ENCODE results near the gene FNBP1L. TPM values are rescaled to one million over a fixed set of nuclear protein-coding genes. Genes with fewer than 3 reads are reported as not detected.

Gene FNBP1L
- total and polyA plus RNA-seq, 2 of the 8 experiments (the other 6 are each of a cell fraction or from before 2014, with no cell fraction given) = 48.9 to 95.9 TPM

DNA sequence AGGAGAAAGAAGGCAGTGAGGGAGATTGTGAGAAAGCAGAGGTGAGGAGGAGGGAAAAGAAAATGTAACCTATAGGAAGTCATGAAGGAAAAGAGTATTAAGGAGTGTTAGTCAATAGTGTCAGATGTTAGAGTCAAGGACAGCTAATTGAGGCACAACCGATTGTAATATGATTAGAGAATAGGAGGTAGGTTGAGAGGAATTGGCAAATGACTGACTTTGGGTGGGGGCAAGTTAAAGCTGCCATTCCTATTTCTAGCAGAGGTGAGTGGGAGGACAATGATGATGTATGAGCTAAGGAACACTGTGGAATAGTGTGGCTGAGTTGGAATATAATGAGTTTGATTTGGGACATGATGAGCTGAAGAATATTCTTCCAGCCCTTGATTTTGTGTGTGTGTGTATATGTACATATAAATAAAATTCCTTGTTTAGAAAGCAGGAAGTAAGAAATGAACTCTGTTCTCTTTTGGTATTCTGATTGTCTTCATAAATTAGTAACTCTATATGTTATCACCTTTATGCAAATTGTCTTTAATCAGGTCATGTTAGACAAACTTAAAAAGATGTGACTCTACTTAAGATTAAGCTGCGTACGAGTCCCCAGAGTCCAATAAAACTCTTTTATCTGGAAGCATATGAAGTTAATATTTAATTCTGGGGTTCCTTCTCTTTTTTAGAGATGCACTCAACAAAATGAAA, 98.4 kb downstream of the FNBP1L start:
- Histone ChIP-seq H4K8ac (ENCODE audit: extremely low read depth, insufficient read depth, low read length) (no peak overlapping the region), H2BK120ac (replicated peaks; ENCODE audit: low read depth, low read length) (no peak overlapping the region), H3K79me1 (ENCODE audit: low read depth, low read length) (no peaks in the 10 kb centered on the region; the same call in 1 of the 2 replicates), H3K4me2 (ENCODE audit: insufficient read depth in 1 of 2, low read depth in 2 of 2, low read length in 2 of 2) (no peak overlapping the region), H4K5ac (ENCODE audit: insufficient read length, low read depth, low read length) (no peak overlapping the region), H2AK5ac (ENCODE audit: low read depth, low read length) (no peak overlapping the region), H4K91ac (replicated peaks; ENCODE audit: insufficient read length, low read length) (no peak overlapping the region), H3K14ac (ENCODE audit: insufficient read length) (no peak overlapping the region), H3K4me3 (ENCODE audit: extremely low read depth in 1 of 4, insufficient read depth in 2 of 4, low read depth in 3 of 4, low read length in 4 of 4) (no peak overlapping the region), H3K18ac (ENCODE audit: extremely low read depth, low read length) (no peak overlapping the region), H4K20me1 (replicated peaks in 1 of 2; ENCODE audit: control insufficient read depth in 1 of 2, insufficient read depth in 2 of 2, low read length in 2 of 2) (peaks cover 2% of the 10 kb centered on the region in 2 experiments), H2AFZ (ENCODE audit: low read length) (no peak overlapping the region), H3K27ac (ENCODE audit: low read depth, low read length) (no peak overlapping the region), H3K27me3 (replicated peaks in 1 of 4; ENCODE audit: control insufficient read depth in 3 of 4, extremely low read depth in 1 of 4, insufficient read depth in 3 of 4, low read length in 3 of 4) (no peaks in the 10 kb centered on the region), H3K9ac (replicated peaks in 1 of 4; ENCODE audit: extremely low read depth in 1 of 4, low read depth in 3 of 4, low read length in 3 of 4) (no peak overlapping the region), H3K79me2 (ENCODE audit: control insufficient read depth in 1 of 2, insufficient read depth in 2 of 2, low read length in 2 of 2) (no peaks in the 10 kb centered on the region), H2BK15ac (ENCODE audit: low read length) (no peak overlapping the region), H3K23me2 (ENCODE audit: low read depth, low read length) (no peaks in the 10 kb centered on the region), H2BK5ac (ENCODE audit: low read depth, low read length) (no peak overlapping the region), H3K36me3 (ENCODE audit: control insufficient read depth in 2 of 4, insufficient read depth in 4 of 4, low read length in 3 of 4) (peaks cover 2 to 73% (median 35%) of the 10 kb centered on the region in 4 experiments), H3K23ac (ENCODE audit: insufficient read length) (no peak overlapping the region), H3K56ac (replicated peaks; ENCODE audit: insufficient read length, low read depth, low read length) (no peak overlapping the region), H3K9me3 (ENCODE audit: insufficient read depth in 2 of 2, low read depth in 1 of 2, low read length in 1 of 2) (no peaks in the 10 kb centered on the region), H3K4me1 (replicated peaks in 1 of 4; ENCODE audit: control insufficient read depth in 3 of 4, insufficient read depth in 4 of 4, low read length in 3 of 4) (no peaks in the 10 kb centered on the region), H3K4ac (replicated peaks; ENCODE audit: insufficient read length, low read depth, low read length) (no peak overlapping the region), H2BK12ac (ENCODE audit: low read depth, low read length) (no peak overlapping the region), H2BK20ac (ENCODE audit: low read length) (no peak overlapping the region)
- FAIRE-seq (no peak), DNase-seq (ENCODE audit: low read depth in 1 of 2, low spot score in 2 of 2) (no peak)
- POLR2A ChIA-PET (ENCODE audit: partially characterized antibody) = interaction anchor here (1.2 kb wide), 1 partner anchor 8 kb away, joined by 3 read pairs; no protein-coding TSS in a partner anchor
- TF ChIP-seq YY1 (IDR thresholded peaks at IDR 0.05; ENCODE audit: low read depth, low read length) = no peak
- TF ChIP-seq, protein P1, sequence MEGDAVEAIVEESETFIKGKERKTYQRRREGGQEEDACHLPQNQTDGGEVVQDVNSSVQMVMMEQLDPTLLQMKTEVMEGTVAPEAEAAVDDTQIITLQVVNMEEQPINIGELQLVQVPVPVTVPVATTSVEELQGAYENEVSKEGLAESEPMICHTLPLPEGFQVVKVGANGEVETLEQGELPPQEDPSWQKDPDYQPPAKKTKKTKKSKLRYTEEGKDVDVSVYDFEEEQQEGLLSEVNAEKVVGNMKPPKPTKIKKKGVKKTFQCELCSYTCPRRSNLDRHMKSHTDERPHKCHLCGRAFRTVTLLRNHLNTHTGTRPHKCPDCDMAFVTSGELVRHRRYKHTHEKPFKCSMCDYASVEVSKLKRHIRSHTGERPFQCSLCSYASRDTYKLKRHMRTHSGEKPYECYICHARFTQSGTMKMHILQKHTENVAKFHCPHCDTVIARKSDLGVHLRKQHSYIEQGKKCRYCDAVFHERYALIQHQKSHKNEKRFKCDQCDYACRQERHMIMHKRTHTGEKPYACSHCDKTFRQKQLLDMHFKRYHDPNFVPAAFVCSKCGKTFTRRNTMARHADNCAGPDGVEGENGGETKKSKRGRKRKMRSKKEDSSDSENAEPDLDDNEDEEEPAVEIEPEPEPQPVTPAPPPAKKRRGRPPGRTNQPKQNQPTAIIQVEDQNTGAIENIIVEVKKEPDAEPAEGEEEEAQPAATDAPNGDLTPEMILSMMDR (IDR thresholded peaks at IDR 0.05; ENCODE audit: control extremely low read depth in 1 of 3, insufficient read depth in 1 of 3, low read depth in 1 of 3, low read length in 3 of 3) = no peak
- no peak for TF ChIP-seq EGR1 (IDR thresholded peaks at IDR 0.05; ENCODE audit: borderline replicate concordance, low read depth, low read length)
- no peak for TF ChIP-seq NANOG (IDR thresholded peaks at IDR 0.05; ENCODE audit: insufficient read depth, low read depth, low read length, poor library complexity, severe bottlenecking)
- no peak for TF ChIP-seq SAP30 (IDR thresholded peaks at IDR 0.05; ENCODE audit: insufficient read depth, insufficient replicate concordance, low read length)
- 94% methylated on average over 3 of the region's 3 CpGs; no CpG with 5 or more reads in 1 of the 2 experiments for WGBS, 2 experiments (ENCODE audit: extremely low coverage in 1 of 2, insufficient coverage in 1 of 2, insufficient read length in 1 of 2, insufficient replicate concordance in 2 of 2, low coverage in 1 of 2, low lambda C conversion rate in 2 of 2, missing lambda C conversion rate in 1 of 2)
- CTCF ChIA-PET (ENCODE audit: partially characterized antibody) = interaction anchor here (0.6 to 1.6 kb wide), 5 partner anchors 22 to 242 kb away, joined by 3 to 5 read pairs (median 3); no protein-coding TSS in a partner anchor

All from H1 (cell line).